ENCODE data around the gene APOL6. TPM values are rescaled to one million over a fixed set of nuclear protein-coding genes. Genes with fewer than 3 reads are reported as not detected.

APOL6 gene
- total RNA-seq, 2 donors from 2014 or later, result 8.7 to 14.6 TPM

DNA sequence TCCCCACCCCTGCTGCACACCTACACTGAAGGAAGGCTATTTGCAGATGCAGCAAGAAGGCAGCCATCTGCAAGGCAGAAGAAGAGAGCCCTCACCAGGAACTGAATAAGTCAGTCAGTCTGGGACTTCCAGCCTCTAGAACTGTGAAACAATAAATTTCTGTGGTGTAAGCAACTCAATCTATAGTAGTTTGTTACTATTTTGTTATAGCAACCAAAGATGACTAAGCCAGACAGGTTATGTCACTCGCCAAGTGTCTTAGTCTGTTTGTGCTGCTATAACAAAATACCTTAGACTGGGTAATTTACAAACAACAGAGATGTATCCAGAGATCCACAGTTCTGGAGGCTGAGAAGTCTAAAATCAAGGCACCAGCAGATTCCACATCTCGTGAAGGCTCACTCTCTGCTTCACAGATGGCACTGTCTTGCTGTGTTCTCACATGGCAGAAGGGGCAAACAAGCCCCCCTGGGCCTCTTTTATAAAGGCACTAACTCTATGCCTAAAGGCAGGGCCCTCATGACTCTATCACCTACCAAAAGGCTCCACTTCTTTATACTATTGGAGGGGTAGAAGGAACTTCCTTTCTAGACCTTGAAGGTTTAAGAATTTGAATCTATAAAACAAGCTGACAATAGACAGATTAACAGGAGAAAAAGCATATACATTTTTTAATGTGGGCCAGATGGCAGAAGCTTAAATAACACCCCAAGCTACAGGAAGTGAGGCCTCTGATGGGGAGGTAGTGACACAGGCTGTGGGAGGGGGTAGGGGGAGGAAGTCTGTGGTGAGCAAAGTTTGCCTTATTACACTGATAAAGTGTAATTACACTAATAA is 12.3 kb downstream of the APOL6 start:
- intact Hi-C loops (cut with DNase I), result no loop called here
- H3K4me1 ChIP-seq (replicated peaks), result no peaks in the 10 kb centered on the region
- H3K4me3 ChIP-seq, result no peak overlapping the region
- no peaks in the 10 kb centered on the region for H3K27me3 ChIP-seq (replicated peaks; ENCODE audit: insufficient read depth)
- no peak for TF ChIP-seq POLR2AphosphoS5 (IDR thresholded peaks at IDR 0.05)
- TF ChIP-seq CTCF (IDR thresholded peaks at IDR 0.05), result no peak
- no peak for TF ChIP-seq POLR2A (IDR thresholded peaks at IDR 0.05)
- 91% methylated on average over 2 of the region's 2 CpGs for WGBS
- DNase-seq (ENCODE audit: low spot score), result no peak
- H3K36me3 ChIP-seq, result peaks cover 3 to 16% of the 10 kb centered on the region in 2 donors
- no peaks in the 10 kb centered on the region for H3K9me3 ChIP-seq
- H3K27ac ChIP-seq, result no peak overlapping the region

DNA sequence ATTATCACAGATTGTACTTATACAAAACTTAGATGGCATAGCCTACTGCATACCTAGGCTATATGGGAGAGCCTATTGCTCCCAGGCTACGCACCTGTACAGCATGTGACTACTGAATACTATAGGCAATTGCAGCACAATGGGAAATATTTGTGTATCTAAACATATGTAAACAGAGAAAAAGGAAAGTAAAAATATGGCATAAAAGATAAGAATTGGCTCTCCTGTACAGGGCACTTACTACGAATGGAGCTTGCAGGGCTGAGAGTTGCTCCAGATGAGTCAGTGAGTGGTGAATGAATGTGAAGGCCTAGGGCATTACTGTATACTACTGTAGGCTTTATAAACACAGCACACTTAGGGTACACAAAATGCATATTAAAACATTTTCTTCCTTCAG is 13.2 kb downstream of the APOL6 start:
- Histone ChIP-seq H3K36me3 (peaks cover 3 to 12% of the 10 kb centered on the region in 2 donors), H3K27ac (no peak overlapping the region), H3K9me3 (no peaks in the 10 kb centered on the region), H3K4me3 (no peak overlapping the region), H3K4me1 (replicated peaks) (no peaks in the 10 kb centered on the region), H3K27me3 (replicated peaks; ENCODE audit: insufficient read depth) (no peaks in the 10 kb centered on the region)
- no peak for TF ChIP-seq CTCF (IDR thresholded peaks at IDR 0.05)
- 82% methylated on average over 2 of the region's 2 CpGs for WGBS
- intact Hi-C loops (cut with DNase I), result no loop called here
- no peak for DNase-seq (ENCODE audit: low spot score)

GRCh38 chr22:35662914-35663313 is 14.7 kb downstream of the APOL6 start:
- intact Hi-C loops (cut with DNase I), result no loop called here
- Histone ChIP-seq H3K36me3 (peaks cover 3 to 11% of the 10 kb centered on the region in 2 donors), H3K4me1 (replicated peaks) (no peaks in the 10 kb centered on the region), H3K4me3 (no peak overlapping the region), H3K27ac (peak overlapping the region; percentile 33 to 50), H3K9me3 (no peaks in the 10 kb centered on the region), H3K27me3 (replicated peaks; ENCODE audit: insufficient read depth) (no peaks in the 10 kb centered on the region)
- DNase-seq (ENCODE audit: low spot score), result no peak
- TF ChIP-seq POLR2A (IDR thresholded peaks at IDR 0.05) (no peak), CTCF (IDR thresholded peaks at IDR 0.05) (no peak), POLR2AphosphoS5 (IDR thresholded peaks at IDR 0.05) (no peak)
- 72% methylated on average over 2 of the region's 2 CpGs for WGBS

- intact Hi-C loops (cut with DNase I), result no loop called here
- TF ChIP-seq POLR2AphosphoS5 (IDR thresholded peaks at IDR 0.05) (no peak), POLR2A (IDR thresholded peaks at IDR 0.05) (no peak), CTCF (IDR thresholded peaks at IDR 0.05) (no peak)
- Histone ChIP-seq H3K4me1 (replicated peaks) (no peaks in the 10 kb centered on the region), H3K36me3 (peaks cover 3 to 11% of the 10 kb centered on the region in 2 donors), H3K9me3 (no peaks in the 10 kb centered on the region), H3K4me3 (no peak overlapping the region), H3K27ac (peak overlapping the region; percentile 33 to 50), H3K27me3 (replicated peaks; ENCODE audit: insufficient read depth) (no peaks in the 10 kb centered on the region)
- 50% methylated on average over 3 of the region's 3 CpGs for WGBS
- no peak for DNase-seq (ENCODE audit: low spot score)
Observed at GRCh38 chr22:35663371-35663770, 15.1 kb downstream of the APOL6 start.

All from prostate gland (tissue), 2 donors.